Activated naive CD8-positive, alpha-beta T cell treated with anti-CD3 and anti-CD28 coated beads, Interleukin-2, amount 50 U/mL, for 16 hours (primary cell): ENCODE measurements around the gene E2F1.
"Not testable (repeated sequence)": the region's sequence is repeated elsewhere in the genome, so short reads cannot be mapped to it uniquely, and the experiment has no call there.

Experiments used
- DNase-seq: peaks from one replicate; pipeline ENCODE4 v3.0.0-alpha.2; 2020; ENCODE audit warnings: low read depth, low spot score

The E2F1 gene

DNA sequence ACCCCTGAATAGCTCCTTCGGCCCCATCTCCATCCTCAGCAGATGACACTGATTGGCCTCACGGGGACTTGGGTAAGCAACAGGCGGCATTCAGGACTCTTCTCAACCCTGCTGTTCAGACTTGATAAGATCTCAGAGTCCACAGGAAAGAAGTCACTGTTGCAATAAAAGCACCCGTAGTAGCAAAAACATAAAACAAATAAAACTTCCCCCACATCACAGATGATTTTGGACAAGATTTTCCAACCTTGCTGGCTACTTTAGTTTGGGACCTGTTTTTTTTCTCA, 41.2 kb downstream of the E2F1 start:
- no peak for DNase-seq

DNA sequence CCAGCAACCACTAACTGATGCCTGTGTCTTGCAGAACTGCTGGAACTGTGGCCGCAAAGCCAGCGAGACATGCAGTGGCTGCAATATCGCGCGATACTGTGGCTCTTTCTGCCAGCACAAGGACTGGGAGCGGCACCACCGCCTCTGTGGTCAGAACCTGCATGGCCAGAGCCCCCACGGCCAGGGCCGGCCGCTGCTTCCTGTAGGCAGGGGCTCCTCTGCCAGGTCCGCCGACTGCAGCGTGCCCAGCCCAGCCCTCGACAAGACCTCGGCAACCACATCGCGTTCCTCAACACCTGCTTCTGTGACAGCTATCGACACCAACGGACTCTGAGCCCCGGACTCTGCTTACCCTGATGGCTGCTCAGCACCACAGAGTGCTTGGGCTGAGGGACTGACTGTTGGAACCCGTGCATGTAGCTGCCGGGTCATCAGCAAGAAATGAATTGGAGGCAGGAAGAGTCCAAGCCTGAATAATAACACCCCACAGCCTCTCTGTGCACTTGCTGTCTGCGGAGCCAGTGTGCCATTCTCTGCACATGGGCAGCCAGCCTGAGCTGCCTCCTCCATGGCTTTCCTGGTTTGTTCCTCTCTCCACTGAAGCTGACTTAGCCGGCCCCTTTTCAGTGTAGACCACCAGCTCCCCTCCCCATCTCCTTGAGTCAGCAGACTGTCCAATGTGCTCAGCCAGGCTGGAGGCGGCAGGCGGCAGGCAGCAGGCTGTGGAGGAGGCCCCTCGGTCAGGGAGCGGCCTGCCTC, 41.7 kb downstream of the E2F1 start:
- no peak for DNase-seq

DNA sequence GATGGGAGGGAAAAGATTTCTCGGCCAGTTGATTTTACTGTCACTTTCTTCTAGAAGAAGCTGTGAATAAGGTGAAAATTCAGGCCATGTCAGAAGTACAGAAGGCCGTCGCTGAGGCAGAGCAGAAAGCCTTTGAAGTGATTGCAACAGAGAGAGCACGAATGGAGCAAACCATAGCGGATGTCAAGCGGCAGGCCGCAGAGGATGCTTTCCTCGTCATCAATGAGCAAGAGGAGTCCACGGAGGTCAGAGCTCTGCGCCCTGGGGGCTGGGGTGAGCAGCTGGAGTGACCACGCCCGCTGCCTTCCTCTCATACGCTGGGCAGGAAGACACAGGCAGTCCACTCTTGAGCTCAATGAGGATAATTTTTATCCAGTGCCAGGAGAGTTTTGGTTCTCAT, 45.9 kb downstream of the E2F1 start:
- no peak for DNase-seq

DNA sequence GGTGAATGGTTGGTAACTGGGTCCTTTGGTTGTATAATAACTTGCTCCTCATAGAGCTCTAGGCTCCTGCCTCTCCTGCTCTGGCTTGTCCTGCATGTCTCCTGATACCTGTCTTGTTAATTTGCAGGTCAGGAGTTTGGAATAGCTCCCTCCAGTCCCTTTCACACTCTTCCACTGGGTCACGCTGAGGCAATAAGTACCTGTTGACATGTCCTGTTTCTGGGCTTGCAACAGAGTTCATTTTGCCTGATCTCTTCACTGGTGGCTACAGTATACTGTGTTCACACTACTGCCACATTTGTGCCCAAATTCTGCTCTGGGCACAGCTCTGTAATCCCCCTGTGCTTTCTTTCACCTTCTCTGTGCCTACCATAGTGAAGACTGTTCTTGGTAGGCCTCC, 49.4 kb downstream of the E2F1 start:
- no peak for DNase-seq

DNA sequence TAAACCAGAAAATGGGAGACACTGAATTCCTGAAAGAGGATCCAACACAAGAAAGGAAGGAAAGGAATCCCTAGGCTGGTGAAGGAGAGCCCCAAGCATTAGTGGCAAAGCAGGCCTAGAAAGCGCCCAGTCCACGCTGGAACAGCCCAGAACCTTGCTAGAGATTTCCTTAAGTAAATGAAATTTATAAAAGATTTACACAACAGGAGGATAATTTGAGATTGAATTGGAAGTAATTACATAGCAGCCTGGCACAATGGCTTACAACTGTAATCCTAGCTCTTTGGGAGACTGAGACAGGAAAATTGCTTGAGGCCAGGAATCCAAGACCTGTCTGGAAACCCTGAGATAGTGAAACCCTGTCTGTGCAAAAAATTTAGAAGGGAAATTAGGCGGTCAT, 50.8 kb downstream of the E2F1 start:
- DNase-seq, result no peak

DNA sequence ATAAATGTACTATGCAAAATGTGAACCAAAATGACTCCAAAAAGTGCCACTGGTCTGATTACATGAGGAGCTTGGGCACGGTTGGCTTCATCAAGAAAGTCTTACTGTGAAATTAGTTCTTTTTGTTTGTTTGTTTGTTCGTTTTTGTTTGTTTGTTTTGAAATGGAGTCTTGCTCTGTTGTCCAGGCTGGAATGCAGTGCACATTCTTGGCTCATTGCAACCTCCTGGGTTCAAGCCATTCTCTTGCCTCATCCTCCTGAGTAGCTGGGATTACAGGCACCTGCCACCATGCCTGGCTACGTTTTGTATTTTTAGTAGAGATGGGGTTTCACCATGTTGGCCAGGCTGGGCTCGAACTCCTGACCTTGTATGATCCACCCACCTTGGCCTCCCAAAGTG, 54.3 kb downstream of the E2F1 start:
- not testable (repeated sequence) for DNase-seq

DNA sequence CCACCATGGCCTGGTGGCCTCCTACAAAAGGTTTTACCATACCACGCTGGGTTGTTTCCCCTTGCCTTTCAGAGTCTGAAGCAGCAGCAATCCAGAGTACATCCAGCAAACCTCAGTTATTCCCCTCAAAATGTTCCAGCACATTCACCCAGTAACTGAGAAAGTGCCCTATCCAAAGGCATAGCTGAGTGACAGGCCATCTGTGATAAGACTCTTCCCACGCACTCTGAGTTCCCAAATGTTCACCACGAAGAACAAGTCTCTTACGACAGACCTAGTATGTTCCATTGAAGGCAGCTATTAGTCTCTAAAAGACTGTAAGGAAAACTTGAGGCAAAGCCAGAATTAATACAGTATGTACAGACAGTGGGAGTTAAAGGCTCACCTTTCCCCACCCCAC, 55.7 kb downstream of the E2F1 start:
- DNase-seq, result no peak

DNA sequence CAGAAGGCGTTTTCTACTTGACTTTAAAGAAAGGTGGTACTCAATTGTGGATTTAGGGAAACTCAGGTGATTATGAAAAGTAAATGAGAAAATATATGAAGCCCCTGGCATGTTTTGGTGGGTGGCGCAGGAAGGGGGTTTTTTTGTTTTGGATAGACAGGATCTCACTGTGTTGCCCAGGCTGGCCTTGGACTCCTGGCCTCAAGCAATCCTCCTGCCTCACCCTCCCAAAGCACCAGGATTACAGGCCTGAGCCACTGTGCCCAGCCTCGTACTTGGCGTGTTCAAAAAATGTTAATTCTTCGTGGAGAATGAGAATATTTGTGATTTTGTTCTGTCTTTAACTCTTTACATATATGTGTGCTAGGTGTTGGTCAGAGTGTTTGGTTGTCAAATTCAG, 56.2 kb downstream of the E2F1 start:
- DNase-seq, result no peak

DNA sequence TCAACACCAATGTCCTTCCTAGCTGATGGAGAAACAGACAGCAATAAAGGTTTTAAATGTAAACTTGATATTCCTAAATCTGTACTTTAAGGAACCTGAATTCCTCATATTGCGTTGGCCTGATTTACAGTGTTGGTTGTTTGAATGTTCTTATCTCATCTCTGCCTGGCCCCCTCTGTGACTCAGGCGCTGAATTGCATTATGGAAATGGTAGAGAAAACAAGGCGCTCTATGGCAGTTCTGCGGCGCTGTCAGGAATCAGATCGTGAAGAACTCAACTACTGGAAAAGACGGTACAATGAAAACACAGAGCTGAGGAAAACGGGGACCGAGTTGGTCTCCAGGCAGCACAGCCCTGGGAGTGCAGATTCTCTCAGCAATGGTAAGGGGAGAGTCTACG, 56.7 kb downstream of the E2F1 start:
- no peak for DNase-seq

DNA sequence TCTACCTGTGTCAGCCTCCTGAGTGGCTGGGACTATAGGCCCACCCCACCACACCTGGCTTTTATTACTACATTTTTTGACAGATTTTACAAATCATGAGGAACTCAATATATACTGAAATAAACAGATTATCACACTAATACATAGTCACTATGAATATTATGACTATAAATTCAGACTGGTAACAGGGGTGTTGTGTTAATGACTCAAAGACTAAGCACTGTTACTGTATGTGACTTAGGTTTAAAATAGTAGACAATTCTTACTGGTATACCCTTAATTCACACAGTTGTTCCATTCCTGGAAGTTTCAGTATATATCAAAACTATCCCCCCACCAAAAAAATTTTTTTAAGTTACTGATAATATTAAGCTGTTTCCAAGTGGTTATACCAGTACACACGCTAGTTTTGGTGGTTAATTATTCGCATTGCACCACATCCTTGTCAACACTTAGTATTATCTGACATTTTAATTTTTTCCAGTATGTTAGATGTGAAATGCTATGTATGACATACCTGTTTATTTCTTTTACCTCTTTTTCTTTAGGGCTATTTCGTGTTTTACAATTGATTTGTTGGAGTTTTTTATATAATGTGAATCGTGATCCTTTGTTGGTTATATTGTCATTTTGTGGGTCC, 58.5 kb downstream of the E2F1 start:
- no peak for DNase-seq

DNA sequence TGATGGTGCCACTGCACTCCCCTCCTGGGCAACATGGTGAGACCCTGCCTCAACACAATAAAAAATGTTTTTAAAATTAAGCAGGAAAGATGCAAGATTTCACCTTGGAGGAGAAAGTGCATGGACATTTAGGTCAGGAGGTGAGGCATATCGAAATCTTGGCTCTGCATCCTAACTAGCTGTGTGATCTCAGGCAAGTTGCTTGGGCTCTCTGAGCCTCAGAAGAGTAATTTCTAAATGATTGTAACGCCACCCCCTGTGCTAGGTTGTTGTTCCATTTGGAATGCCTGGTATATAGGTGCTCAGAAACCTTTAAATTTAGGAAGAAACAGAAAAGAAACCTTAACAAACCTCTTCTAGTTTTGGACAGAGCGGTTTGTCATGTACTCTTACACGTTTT, 60.0 kb downstream of the E2F1 start:
- no peak for DNase-seq
